ENCODE measurements around the gene RASGRF1. TPM values are rescaled to one million over a fixed set of nuclear protein-coding genes. Genes with fewer than 3 reads are reported as not detected.

The RASGRF1 gene
- total RNA-seq, 2 experiments from 2014 or later: 3.0 to 4.5 TPM

DNA sequence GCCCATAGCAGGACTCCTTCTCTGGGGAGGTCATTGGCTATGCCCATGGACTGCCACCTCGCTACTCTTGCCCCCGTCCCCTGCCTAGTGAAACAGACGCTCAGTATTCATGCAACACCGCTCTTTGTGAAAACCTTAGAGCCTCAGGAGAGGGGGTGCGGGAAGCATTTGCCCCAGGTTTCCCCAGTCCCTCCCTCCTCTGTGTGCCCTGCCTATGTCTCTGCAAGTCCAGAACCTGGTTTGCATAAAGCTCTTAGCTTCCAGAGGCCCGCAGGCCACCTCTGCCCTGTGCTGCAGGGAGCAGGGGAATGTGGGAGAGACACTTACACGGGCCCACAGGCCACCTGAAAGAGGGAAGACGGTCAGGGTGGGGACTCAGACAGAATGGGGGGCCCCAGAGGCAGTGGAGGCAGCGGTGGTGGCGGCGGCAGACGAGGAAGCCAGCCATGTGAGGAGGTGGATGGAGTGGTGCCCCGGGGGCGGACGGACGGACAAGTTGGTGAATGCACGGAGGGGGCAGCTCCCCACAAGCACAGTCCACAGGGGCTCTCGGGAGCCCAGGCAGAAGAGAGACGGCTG lies 111.9 kb downstream of the RASGRF1 start:
- no peak for DNase-seq (ENCODE audit: low spot score)
- intact Hi-C loops (cut with micrococcal nuclease; ENCODE audit: unreplicated experiment): loop anchor here (1.0 kb wide), 1 partner anchor 68 kb away; no protein-coding TSS in a partner anchor
- H3K79me2 ChIP-seq (ENCODE audit: insufficient read depth, low read depth, low read length): no peaks in the 10 kb centered on the region

GRCh38 chr15:78977591-78978347 lies 112.8 kb downstream of the RASGRF1 start:
- no peak overlapping the region; the same call in 1 of the 2 replicates for H3K4me2 ChIP-seq (ENCODE audit: low read length)
- no peak overlapping the region for H3K4me3 ChIP-seq (ENCODE audit: low read depth, low read length, poor library complexity, severe bottlenecking)
- intact Hi-C loops (cut with micrococcal nuclease; ENCODE audit: unreplicated experiment): no loop called here
- H3K4me1 ChIP-seq (ENCODE audit: insufficient read depth, low read length, poor library complexity, severe bottlenecking): peaks cover 15% of the 10 kb centered on the region
- H3K79me2 ChIP-seq (ENCODE audit: insufficient read depth, low read depth, low read length): no peaks in the 10 kb centered on the region
- no peak overlapping the region for H2AFZ ChIP-seq (ENCODE audit: low read length)
- TF ChIP-seq EZH2phosphoT487 (IDR thresholded peaks at IDR 0.05; ENCODE audit: borderline replicate concordance, low read depth, low read length): no peak
- no peak for TF ChIP-seq CTCF (conservative IDR thresholded peaks at IDR 0.05; ENCODE audit: low read length)
- H4K20me1 ChIP-seq (ENCODE audit: insufficient read depth, low read length): no peaks in the 10 kb centered on the region
- no TSS peak for BruUV-seq (replicated peaks)
- CTCF ChIA-PET (ENCODE audit: unreplicated experiment): no interaction called here
- no peak overlapping the region for H3K27ac ChIP-seq (ENCODE audit: low read depth, low read length, poor library complexity, severe bottlenecking)
- H3K36me3 ChIP-seq (ENCODE audit: insufficient read depth, low read length): no peaks in the 10 kb centered on the region
- POLR2A ChIA-PET: interaction anchor here (0.5 kb wide), 1 partner anchor 430 kb away, joined by 3 read pairs; no protein-coding TSS in a partner anchor
- H3K9me2 ChIP-seq (ENCODE audit: insufficient read depth, low read length): no peaks in the 10 kb centered on the region
- DNase-seq (ENCODE audit: low spot score): no peak
- H3K9me3 ChIP-seq (ENCODE audit: low read length): no peaks in the 10 kb centered on the region

More for the DNA sequence above, 111.9 kb downstream of the RASGRF1 start:
- no peak for TF ChIP-seq CTCF (conservative IDR thresholded peaks at IDR 0.05; ENCODE audit: low read length)
- no peak for TF ChIP-seq EZH2phosphoT487 (IDR thresholded peaks at IDR 0.05; ENCODE audit: borderline replicate concordance, low read depth, low read length)
- H3K4me3 ChIP-seq (ENCODE audit: low read depth, low read length, poor library complexity, severe bottlenecking): no peak overlapping the region
- H3K27ac ChIP-seq (ENCODE audit: low read depth, low read length, poor library complexity, severe bottlenecking): no peak overlapping the region
- no peaks in the 10 kb centered on the region for H3K36me3 ChIP-seq (ENCODE audit: insufficient read depth, low read length)
- ChIA-PET POLR2A (no interaction called here), CTCF (ENCODE audit: unreplicated experiment) (interaction anchor here (0.6 to 1.2 kb wide), 2 partner anchors 13 to 26 kb away, joined by 3 read pairs; no protein-coding TSS in a partner anchor)
- H3K4me2 ChIP-seq (ENCODE audit: low read length): peak overlapping the region; percentile 49; the same call in 1 of the 2 replicates
- H3K9me2 ChIP-seq (ENCODE audit: insufficient read depth, low read length): no peaks in the 10 kb centered on the region
- peaks cover 15% of the 10 kb centered on the region for H3K4me1 ChIP-seq (ENCODE audit: insufficient read depth, low read length, poor library complexity, severe bottlenecking)
- BruUV-seq (replicated peaks): no TSS peak
- H2AFZ ChIP-seq (ENCODE audit: low read length): peak overlapping the region; percentile 77; the same call in 1 of the 2 replicates
- H3K9me3 ChIP-seq (ENCODE audit: low read length): no peaks in the 10 kb centered on the region
- no peaks in the 10 kb centered on the region for H4K20me1 ChIP-seq (ENCODE audit: insufficient read depth, low read length)

Data from OCI-LY7 (cell line).